Measurements from ENCODE around the gene DCLRE1B.

DNA sequence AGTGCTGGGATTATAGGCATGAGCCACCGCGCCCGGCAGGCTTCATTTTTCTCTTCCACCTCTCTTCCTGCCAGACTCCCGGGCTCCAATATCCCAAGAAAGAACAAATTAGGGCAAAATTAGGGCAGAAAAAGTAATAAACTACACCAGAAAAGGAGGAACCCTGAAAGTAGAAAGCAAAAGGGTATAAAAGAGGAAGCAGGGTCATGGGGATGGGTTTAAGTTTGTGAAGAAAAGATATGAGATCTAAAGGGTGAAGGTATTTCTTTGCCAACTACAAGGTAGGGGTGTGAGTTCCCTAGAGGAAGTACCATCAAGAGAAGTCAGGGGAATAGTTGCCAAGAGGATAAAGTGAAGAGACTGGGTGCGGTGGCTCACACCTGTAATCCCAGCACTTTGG, 43.5 kb upstream of the DCLRE1B start:
- TF ChIP-seq YY1 (IDR thresholded peaks at IDR 0.05; ENCODE audit: insufficient read depth, insufficient read length), result no peak
- TF ChIP-seq ZNF274 (IDR thresholded peaks at IDR 0.05; ENCODE audit: low read depth, low read length), result no peak
- no peak for TF ChIP-seq SUZ12 (IDR thresholded peaks at IDR 0.05; ENCODE audit: extremely low read depth, insufficient read depth, insufficient read length)

Data from NT2/D1 (cell line).